ENCODE results near the gene MYO7B. TPM values are rescaled to one million over a fixed set of nuclear protein-coding genes. Genes with fewer than 3 reads are reported as not detected.

MYO7B gene
- total RNA-seq, 4 donors from 2014 or later = 0.12 to 1.3 (median 0.42) TPM

- ATAC-seq (ENCODE audit: low FRiP score) (no peak), DNase-seq (ENCODE audit: low spot score) (no peak)
- TF ChIP-seq CTCF (IDR thresholded peaks at IDR 0.05) = no peak
Observed at GRCh38 chr2:127551221-127551930, 15.9 kb downstream of the MYO7B start.

- ATAC-seq (ENCODE audit: low FRiP score) (no peak), DNase-seq (ENCODE audit: low spot score) (no peak)
- TF ChIP-seq CTCF (IDR thresholded peaks at IDR 0.05) = no peak
Observed at GRCh38 chr2:127552336-127552735, 16.9 kb downstream of the MYO7B start.

- TF ChIP-seq CTCF (IDR thresholded peaks at IDR 0.05) = no peak
- ATAC-seq (ENCODE audit: low FRiP score) (no peak), DNase-seq (ENCODE audit: low spot score) (no peak)
Observed at GRCh38 chr2:127552846-127553245, 17.4 kb downstream of the MYO7B start.

GRCh38 chr2:127558911-127559310 lies 23.4 kb downstream of the MYO7B start:
- ATAC-seq (ENCODE audit: low FRiP score) = no peak
- no peak for TF ChIP-seq CTCF (IDR thresholded peaks at IDR 0.05)
- no peak for DNase-seq (ENCODE audit: low spot score)

GRCh38 chr2:127559454-127559853 lies 24.0 kb downstream of the MYO7B start:
- ATAC-seq (ENCODE audit: low FRiP score) (no peak), DNase-seq (ENCODE audit: low spot score) (no peak)
- TF ChIP-seq CTCF (IDR thresholded peaks at IDR 0.05) = no peak

GRCh38 chr2:127560201-127560930 lies 24.9 kb downstream of the MYO7B start:
- ATAC-seq (ENCODE audit: low FRiP score) = no peak
- TF ChIP-seq CTCF (IDR thresholded peaks at IDR 0.05) = no peak
- no peak for DNase-seq (ENCODE audit: low spot score)

- DNase-seq (ENCODE audit: low spot score) (no peak), ATAC-seq (ENCODE audit: low FRiP score) (no peak)
- no peak for TF ChIP-seq CTCF (IDR thresholded peaks at IDR 0.05)
Observed at GRCh38 chr2:127560931-127561280, 25.4 kb downstream of the MYO7B start.

All from omental fat pad (tissue), 4 donors.